Measurements from ENCODE around the gene TOB2.

GRCh38 chr22:41429232-41429950 lies 17.2 kb downstream of the TOB2 start:
- TF ChIP-seq CTCF (tag by site-specific recombination; IDR thresholded peaks at IDR 0.05) (no peak), BCL11A (tag by site-specific recombination; IDR thresholded peaks at IDR 0.05; ENCODE audit: low read depth) (no peak), KLF16 (tag by site-specific recombination; IDR thresholded peaks at IDR 0.05) (no peak), SP2 (tag by site-specific recombination; IDR thresholded peaks at IDR 0.05) (no peak), REST (tag by site-specific recombination; IDR thresholded peaks at IDR 0.05) (no peak), ZNF16 (tag by site-specific recombination; IDR thresholded peaks at IDR 0.05; ENCODE audit: low read depth) (no peak), ZNF354C (tag by site-specific recombination; IDR thresholded peaks at IDR 0.05; ENCODE audit: borderline replicate concordance, low read depth) (no peak), GLIS1 (tag by site-specific recombination; IDR thresholded peaks at IDR 0.05) (peak; percentile 33; the same call in 1 of the 2 replicates), ZNF112 (tag by site-specific recombination; IDR thresholded peaks at IDR 0.05) (no peak), ATF2 (tag by site-specific recombination; IDR thresholded peaks at IDR 0.05; ENCODE audit: low read depth) (no peak), KLF8 (tag by site-specific recombination; IDR thresholded peaks at IDR 0.05) (no peak)
- TF ChIP-seq, protein P1, sequence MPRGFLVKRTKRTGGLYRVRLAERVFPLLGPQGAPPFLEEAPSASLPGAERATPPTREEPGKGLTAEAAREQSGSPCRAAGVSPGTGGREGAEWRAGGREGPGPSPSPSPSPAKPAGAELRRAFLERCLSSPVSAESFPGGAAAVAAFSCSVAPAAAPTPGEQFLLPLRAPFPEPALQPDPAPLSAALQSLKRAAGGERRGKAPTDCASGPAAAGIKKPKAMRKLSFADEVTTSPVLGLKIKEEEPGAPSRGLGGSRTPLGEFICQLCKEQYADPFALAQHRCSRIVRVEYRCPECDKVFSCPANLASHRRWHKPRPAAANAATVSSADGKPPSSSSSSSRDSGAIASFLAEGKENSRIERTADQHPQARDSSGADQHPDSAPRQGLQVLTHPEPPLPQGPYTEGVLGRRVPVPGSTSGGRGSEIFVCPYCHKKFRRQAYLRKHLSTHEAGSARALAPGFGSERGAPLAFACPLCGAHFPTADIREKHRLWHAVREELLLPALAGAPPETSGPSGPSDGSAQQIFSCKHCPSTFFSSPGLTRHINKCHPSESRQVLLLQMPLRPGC (tag by site-specific recombination; IDR thresholded peaks at IDR 0.05): no peak
- TF ChIP-seq, protein P2, sequence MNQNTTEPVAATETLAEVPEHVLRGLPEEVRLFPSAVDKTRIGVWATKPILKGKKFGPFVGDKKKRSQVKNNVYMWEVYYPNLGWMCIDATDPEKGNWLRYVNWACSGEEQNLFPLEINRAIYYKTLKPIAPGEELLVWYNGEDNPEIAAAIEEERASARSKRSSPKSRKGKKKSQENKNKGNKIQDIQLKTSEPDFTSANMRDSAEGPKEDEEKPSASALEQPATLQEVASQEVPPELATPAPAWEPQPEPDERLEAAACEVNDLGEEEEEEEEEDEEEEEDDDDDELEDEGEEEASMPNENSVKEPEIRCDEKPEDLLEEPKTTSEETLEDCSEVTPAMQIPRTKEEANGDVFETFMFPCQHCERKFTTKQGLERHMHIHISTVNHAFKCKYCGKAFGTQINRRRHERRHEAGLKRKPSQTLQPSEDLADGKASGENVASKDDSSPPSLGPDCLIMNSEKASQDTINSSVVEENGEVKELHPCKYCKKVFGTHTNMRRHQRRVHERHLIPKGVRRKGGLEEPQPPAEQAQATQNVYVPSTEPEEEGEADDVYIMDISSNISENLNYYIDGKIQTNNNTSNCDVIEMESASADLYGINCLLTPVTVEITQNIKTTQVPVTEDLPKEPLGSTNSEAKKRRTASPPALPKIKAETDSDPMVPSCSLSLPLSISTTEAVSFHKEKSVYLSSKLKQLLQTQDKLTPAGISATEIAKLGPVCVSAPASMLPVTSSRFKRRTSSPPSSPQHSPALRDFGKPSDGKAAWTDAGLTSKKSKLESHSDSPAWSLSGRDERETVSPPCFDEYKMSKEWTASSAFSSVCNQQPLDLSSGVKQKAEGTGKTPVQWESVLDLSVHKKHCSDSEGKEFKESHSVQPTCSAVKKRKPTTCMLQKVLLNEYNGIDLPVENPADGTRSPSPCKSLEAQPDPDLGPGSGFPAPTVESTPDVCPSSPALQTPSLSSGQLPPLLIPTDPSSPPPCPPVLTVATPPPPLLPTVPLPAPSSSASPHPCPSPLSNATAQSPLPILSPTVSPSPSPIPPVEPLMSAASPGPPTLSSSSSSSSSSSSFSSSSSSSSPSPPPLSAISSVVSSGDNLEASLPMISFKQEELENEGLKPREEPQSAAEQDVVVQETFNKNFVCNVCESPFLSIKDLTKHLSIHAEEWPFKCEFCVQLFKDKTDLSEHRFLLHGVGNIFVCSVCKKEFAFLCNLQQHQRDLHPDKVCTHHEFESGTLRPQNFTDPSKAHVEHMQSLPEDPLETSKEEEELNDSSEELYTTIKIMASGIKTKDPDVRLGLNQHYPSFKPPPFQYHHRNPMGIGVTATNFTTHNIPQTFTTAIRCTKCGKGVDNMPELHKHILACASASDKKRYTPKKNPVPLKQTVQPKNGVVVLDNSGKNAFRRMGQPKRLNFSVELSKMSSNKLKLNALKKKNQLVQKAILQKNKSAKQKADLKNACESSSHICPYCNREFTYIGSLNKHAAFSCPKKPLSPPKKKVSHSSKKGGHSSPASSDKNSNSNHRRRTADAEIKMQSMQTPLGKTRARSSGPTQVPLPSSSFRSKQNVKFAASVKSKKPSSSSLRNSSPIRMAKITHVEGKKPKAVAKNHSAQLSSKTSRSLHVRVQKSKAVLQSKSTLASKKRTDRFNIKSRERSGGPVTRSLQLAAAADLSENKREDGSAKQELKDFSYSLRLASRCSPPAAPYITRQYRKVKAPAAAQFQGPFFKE (tag by site-specific recombination; IDR thresholded peaks at IDR 0.05; ENCODE audit: borderline replicate concordance): no peak
